HEK293T (cell line): ENCODE results near the gene CAMSAP3.
"Not testable (repeated sequence)": the region's sequence is repeated elsewhere in the genome, so short reads cannot be mapped to it uniquely, and the experiment has no call there.

Source experiments
- CTCF ChIA-PET: fragments of 350-600 bp; formaldehyde crosslinking; extraction: SDS; loops from one replicate; lab custom pipeline; 2021; ENCODE audit warnings: antibody characterized with exemption, inconsistent platforms; lab: Yijun Ruan, JAX
- POLR2A ChIA-PET: fragments of 350-600 bp; formaldehyde crosslinking; extraction: SDS; loops from one replicate; lab custom pipeline; 2020; ENCODE audit warnings: antibody characterized with exemption, inconsistent platforms; lab: Yijun Ruan, JAX
- DNase-seq: peaks from one replicate; pipeline ENCODE4 v3.0.0; 2012; ENCODE audit warnings: mixed read lengths; ENCODE audit errors: extremely low spot score
- ARNT ChIP-seq: fragments of 450-650 bp; IDR thresholded peaks from 2 replicates; pipeline ENCODE4 v1.6.1; 2017; ENCODE audit warnings: mild to moderate bottlenecking
- BHLHE40 ChIP-seq: fragments of 450-650 bp; IDR thresholded peaks from 2 replicates; pipeline ENCODE4 v1.6.1; 2016; ENCODE audit warnings: mild to moderate bottlenecking, moderate library complexity, borderline replicate concordance
- CTBP1 ChIP-seq: fragments of 450-650 bp; IDR thresholded peaks from 2 replicates; pipeline ENCODE4 v1.6.1; 2016; ENCODE audit warnings: borderline replicate concordance
- ELF4 ChIP-seq: fragments of 450-650 bp; IDR thresholded peaks from 2 replicates; pipeline ENCODE4 v1.6.1; 2017; ENCODE audit warnings: antibody characterized with exemption
- FOXA1 ChIP-seq: fragments of 450-650 bp; IDR thresholded peaks from 2 replicates; pipeline ENCODE4 v1.6.1; 2016; ENCODE audit warnings: mild to moderate bottlenecking
- FOXK2 ChIP-seq: fragments of 450-650 bp; IDR thresholded peaks from 2 replicates; pipeline ENCODE4 v1.6.1; 2016; ENCODE audit warnings: mild to moderate bottlenecking
- FOXM1 ChIP-seq: fragments of 450-650 bp; IDR thresholded peaks from 2 replicates; pipeline ENCODE4 v1.6.1; 2017; ENCODE audit warnings: mild to moderate bottlenecking, borderline replicate concordance
- HDGF ChIP-seq: fragments of 450-650 bp; IDR thresholded peaks from 2 replicates; pipeline ENCODE4 v1.6.1; 2017; ENCODE audit warnings: antibody characterized with exemption, borderline replicate concordance
- L3MBTL2 ChIP-seq: fragments of 450-650 bp; conservative IDR thresholded peaks from 2 replicates; pipeline ENCODE4 v1.6.1; 2016; ENCODE audit warnings: mild to moderate bottlenecking
- LEF1 ChIP-seq: fragments of 450-650 bp; IDR thresholded peaks from 2 replicates; pipeline ENCODE4 v1.6.1; 2017; ENCODE audit warnings: mild to moderate bottlenecking, borderline replicate concordance
- NFRKB ChIP-seq: fragments of 450-650 bp; IDR thresholded peaks from 2 replicates; pipeline ENCODE4 v1.6.1; 2016; ENCODE audit warnings: mild to moderate bottlenecking, moderate library complexity
- SP1 ChIP-seq: fragments of 450-650 bp; IDR thresholded peaks from 2 replicates; pipeline ENCODE4 v1.6.1; 2017
- SUZ12 ChIP-seq: fragments of 450-650 bp; IDR thresholded peaks from 2 replicates; pipeline ENCODE4 v1.6.1; 2016; ENCODE audit warnings: mild to moderate bottlenecking
- TARDBP ChIP-seq: fragments of 450-650 bp; IDR thresholded peaks from 2 replicates; pipeline ENCODE4 v1.6.1; 2016
- ZNF384 ChIP-seq: fragments of 450-650 bp; IDR thresholded peaks from 2 replicates; pipeline ENCODE4 v1.6.1; 2016
- TF ChIP-seq, protein P1 (sequence below): fragments of 450-650 bp; IDR thresholded peaks from 2 replicates; pipeline ENCODE4 v1.6.1; 2016

The CAMSAP3 gene

DNA sequence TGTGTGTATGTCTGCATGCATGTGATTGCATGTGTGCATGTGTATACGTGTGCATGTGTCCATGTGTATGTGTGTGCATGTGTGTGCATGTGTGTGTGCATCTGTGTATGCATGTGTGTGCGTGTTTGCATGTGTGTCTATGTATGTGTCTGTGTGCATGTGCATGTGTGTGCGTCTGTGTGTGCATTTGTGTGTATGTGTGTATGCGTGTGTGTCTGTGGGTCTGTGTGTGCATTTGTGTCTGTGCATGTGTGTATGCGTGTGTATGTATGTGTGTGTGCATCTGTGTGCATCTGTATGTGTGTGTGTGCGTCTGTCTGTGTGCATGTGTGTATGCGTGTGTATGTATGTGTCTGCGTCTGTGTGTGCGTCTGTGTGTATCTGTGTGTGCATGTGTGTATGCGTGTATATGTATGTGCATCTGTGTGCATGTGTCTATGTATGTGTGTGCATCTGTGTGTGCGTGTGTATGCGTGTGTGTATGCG lies 44.2 kb downstream of the CAMSAP3 start:
- DNase-seq = no peak
- ChIA-PET CTCF (no interaction called here), POLR2A (interaction anchor here (2.3 kb wide), 1 partner anchor 10 kb away, joined by 10 read pairs; the partner anchor contains the start of genes PET100 and XAB2)
- peak; percentile 93 for TF ChIP-seq TARDBP
- TF ChIP-seq L3MBTL2 = no peak
- no peak for TF ChIP-seq FOXK2
- TF ChIP-seq SUZ12 = no peak
- no peak for TF ChIP-seq FOXA1

DNA sequence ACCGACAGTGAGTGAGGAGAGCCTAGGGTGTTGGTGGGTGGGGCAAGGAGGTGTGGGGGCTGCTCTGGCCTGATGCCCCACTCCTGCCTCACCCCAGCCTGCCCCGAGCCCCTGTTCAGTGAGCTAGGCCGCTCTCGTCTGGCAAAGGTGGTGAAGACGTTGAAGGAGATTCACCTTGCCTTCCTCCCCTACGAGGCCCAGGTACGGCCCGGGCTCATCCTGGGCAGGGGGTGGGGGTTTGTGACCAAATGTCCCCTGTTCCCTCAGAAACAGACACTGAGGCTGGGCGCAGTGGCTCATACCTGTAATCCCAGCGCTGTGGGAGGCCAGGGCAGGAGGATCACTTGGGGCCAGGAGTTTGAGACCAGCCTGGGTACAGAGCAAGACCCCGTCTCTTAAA lies 45.1 kb downstream of the CAMSAP3 start:
- no peak for TF ChIP-seq LEF1
- POLR2A ChIA-PET = interaction anchor here (1.1 kb wide), 1 partner anchor 9 kb away, joined by 3 read pairs; no protein-coding TSS in a partner anchor
- no peak for DNase-seq
- CTCF ChIA-PET = no interaction called here

DNA sequence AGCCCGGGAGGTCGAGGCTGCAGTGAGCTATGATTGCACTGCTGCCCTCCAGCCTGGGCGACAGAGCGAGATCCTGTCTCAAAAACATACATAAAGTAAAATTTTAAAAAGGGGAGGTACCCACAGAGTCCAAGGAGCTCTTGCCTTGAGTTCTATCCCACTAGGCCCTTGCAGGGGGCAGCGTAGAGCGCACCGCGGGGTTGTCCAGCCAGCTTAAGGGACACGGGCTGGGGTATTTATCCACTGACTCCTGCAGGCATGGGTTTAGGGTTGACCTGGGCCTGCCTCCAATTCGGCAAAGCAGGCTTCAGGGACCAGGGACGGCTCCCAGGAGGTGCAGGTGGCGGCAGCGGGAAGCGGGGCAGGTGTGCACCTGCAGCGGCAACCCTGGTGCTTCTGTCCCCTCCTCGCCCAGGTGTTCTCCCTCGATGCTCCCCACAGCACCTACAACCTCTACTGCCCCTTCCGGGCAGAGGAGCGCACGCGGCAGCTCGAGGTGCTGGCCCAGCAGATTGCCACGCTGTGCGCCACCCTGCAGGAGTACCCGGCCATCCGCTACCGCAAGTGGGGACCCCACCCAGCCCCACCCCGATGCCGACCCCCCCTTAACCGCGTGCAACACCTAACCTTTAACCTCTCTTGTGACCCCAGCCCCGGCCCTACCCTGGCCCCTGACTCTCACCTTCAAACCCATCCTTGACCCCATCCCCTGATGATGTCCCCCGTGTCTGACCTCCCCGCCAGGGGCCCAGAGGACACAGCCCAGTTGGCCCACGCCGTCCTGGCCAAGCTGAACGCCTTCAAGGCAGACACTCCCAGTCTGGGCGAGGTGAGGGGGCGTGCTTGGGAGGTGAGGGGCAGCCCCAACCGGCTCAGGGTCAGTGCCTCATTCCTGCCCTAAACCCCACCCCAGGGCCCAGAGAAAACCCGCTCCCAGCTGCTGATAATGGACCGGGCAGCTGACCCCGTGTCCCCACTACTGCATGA lies 45.9 kb downstream of the CAMSAP3 start:
- POLR2A ChIA-PET = interaction anchor here (1.1 kb wide), 1 partner anchor 10 kb away, joined by 3 read pairs; no protein-coding TSS in a partner anchor
- DNase-seq = no peak
- TF ChIP-seq ZNF384 (no peak), ARNT (no peak)
- CTCF ChIA-PET = no interaction called here

GRCh38 chr19:7642295-7643030 lies 46.8 kb downstream of the CAMSAP3 start:
- ChIA-PET CTCF (interaction anchor here (0.5 kb wide), 1 partner anchor 162 kb away, joined by 3 read pairs; no protein-coding TSS in a partner anchor), POLR2A (no interaction called here)
- DNase-seq = no peak
- TF ChIP-seq LEF1 = no peak
- TF ChIP-seq ELF4 = no peak
- no peak for TF ChIP-seq FOXA1
- no peak for TF ChIP-seq HDGF
- TF ChIP-seq TARDBP = no peak
- no peak for TF ChIP-seq NFRKB
- TF ChIP-seq FOXK2 = no peak
- no peak for TF ChIP-seq ZNF384
- TF ChIP-seq, protein P1, sequence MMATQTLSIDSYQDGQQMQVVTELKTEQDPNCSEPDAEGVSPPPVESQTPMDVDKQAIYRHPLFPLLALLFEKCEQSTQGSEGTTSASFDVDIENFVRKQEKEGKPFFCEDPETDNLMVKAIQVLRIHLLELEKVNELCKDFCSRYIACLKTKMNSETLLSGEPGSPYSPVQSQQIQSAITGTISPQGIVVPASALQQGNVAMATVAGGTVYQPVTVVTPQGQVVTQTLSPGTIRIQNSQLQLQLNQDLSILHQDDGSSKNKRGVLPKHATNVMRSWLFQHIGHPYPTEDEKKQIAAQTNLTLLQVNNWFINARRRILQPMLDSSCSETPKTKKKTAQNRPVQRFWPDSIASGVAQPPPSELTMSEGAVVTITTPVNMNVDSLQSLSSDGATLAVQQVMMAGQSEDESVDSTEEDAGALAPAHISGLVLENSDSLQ = no peak
- TF ChIP-seq SP1 = no peak
- TF ChIP-seq FOXM1 = no peak
- TF ChIP-seq CTBP1 = no peak
- TF ChIP-seq BHLHE40 = no peak
- TF ChIP-seq SUZ12 = no peak
- TF ChIP-seq L3MBTL2 = no peak
- TF ChIP-seq ARNT = no peak

DNA sequence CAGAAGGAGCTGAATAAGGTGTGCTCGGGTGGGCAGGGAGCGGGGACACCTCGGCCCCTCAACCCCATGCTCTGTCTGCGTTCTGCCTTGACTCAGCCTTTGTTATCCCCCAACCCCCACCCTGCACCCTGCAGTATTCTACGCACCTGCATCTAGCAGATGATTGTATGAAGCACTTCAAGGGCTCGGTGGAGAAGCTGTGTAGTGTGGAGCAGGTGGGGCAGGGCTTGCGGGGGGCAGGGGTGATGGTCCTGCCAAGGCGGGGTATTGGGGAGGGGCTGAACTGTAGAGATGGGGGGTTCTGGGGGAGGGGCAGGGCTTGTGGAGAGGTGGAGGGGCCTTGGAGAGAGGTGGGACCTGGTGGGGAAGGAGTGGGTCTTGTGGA lies 47.4 kb downstream of the CAMSAP3 start:
- DNase-seq = no peak
- TF ChIP-seq FOXM1 (no peak), ARNT (no peak), L3MBTL2 (no peak), ZNF384 (no peak), HDGF (no peak), BHLHE40 (no peak)
- POLR2A ChIA-PET = no interaction called here
- CTCF ChIA-PET = interaction anchor here (0.5 kb wide), 1 partner anchor 162 kb away, joined by 3 read pairs; no protein-coding TSS in a partner anchor

GRCh38 chr19:7643629-7644549 lies 48.2 kb downstream of the CAMSAP3 start:
- POLR2A ChIA-PET, CTCF ChIA-PET: not testable (repeated sequence)
- peak; percentile 67 for DNase-seq

DNA sequence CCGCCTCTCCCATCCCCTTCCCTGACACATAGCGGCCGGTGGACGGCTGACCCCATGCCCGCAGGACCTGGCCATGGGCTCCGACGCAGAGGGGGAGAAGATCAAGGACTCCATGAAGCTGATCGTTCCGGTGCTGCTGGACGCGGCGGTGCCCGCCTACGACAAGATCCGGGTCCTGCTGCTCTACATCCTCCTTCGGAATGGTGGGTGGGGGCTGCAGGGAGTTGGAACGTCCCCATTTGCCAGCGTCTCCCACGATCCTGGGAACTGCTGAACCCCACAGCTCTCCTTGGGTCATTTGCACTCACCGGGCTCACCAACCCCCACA lies 48.9 kb downstream of the CAMSAP3 start:
- POLR2A ChIA-PET = no interaction called here
- CTCF ChIA-PET = interaction anchor here (0.8 kb wide), 1 partner anchor 36 kb away, joined by 3 read pairs; the partner anchor contains the start of gene TRAPPC5
- DNase-seq = no peak
- no peak for TF ChIP-seq SUZ12
- no peak for TF ChIP-seq FOXM1
- no peak for TF ChIP-seq FOXA1
- no peak for TF ChIP-seq CTBP1
- TF ChIP-seq ZNF384 = no peak
- TF ChIP-seq FOXK2 = no peak
- no peak for TF ChIP-seq SP1
- no peak for TF ChIP-seq BHLHE40
- no peak for TF ChIP-seq ELF4
- TF ChIP-seq LEF1 = no peak
- no peak for TF ChIP-seq NFRKB
- TF ChIP-seq HDGF = no peak
- no peak for TF ChIP-seq ARNT
